ENCODE measurements around the gene PRMT2. TPM values are rescaled to one million over a fixed set of nuclear protein-coding genes. Genes with fewer than 3 reads are reported as not detected.
"Not testable (repeated sequence)": the region's sequence is repeated elsewhere in the genome, so short reads cannot be mapped to it uniquely, and the experiment has no call there.

PRMT2 gene
- total RNA-seq, 2 experiments from 2014 or later = 60.9 to 74.1 TPM

- intact Hi-C loops (cut with DNase I, micrococcal nuclease); H3K9me3 Mint-ChIP-seq (ENCODE audit: low read depth); H3K36me3 Mint-ChIP-seq (ENCODE audit: low read depth); H3K4me3 Mint-ChIP-seq; H3K27me3 Mint-ChIP-seq; ATAC-seq; H3K27ac Mint-ChIP-seq; DNase-seq; POLR2A ChIA-PET: not testable (repeated sequence)
- CTCF ChIA-PET = interaction anchor here (1.2 kb wide), 1 partner anchor 13 kb away, joined by 3 read pairs; no protein-coding TSS in a partner anchor
- peaks cover 51% of the 10 kb centered on the region for H3K4me1 Mint-ChIP-seq
Measured at GRCh38 chr21:46630915-46631314, 4.6 kb upstream of the PRMT2 start.

- DNase-seq (peak; percentile 40), ATAC-seq (no peak)
- H3K4me3 Mint-ChIP-seq = peak overlapping the region; percentile 56
- ChIA-PET CTCF (interaction anchor here (0.6 to 2.4 kb wide), 4 partner anchors 12 to 106 kb away, joined by 3 to 10 read pairs (median 6); no protein-coding TSS in a partner anchor), POLR2A (interaction anchor here (1.2 kb wide), 1 partner anchor 74 kb away, joined by 7 read pairs; no protein-coding TSS in a partner anchor)
- H3K4me1 Mint-ChIP-seq = peaks cover 52% of the 10 kb centered on the region
- H3K9me3 Mint-ChIP-seq (ENCODE audit: low read depth) = no peaks in the 10 kb centered on the region
- peak overlapping the region; percentile 90 for H3K27ac Mint-ChIP-seq
- intact Hi-C loops (cut with DNase I, micrococcal nuclease) = no loop called here
- peaks cover 13% of the 10 kb centered on the region for H3K36me3 Mint-ChIP-seq (ENCODE audit: low read depth)
- H3K27me3 Mint-ChIP-seq = no peaks in the 10 kb centered on the region
Measured at GRCh38 chr21:46633566-46633965, 1.9 kb upstream of the PRMT2 start.

GRCh38 chr21:46634427-46634826 is 1.0 kb upstream of the PRMT2 start:
- H3K27ac Mint-ChIP-seq = peak overlapping the region; percentile 90
- peaks cover 16% of the 10 kb centered on the region for H3K36me3 Mint-ChIP-seq (ENCODE audit: low read depth)
- ATAC-seq (no peak), DNase-seq (peak; percentile 60)
- intact Hi-C loops (cut with DNase I, micrococcal nuclease) = no loop called here
- H3K4me1 Mint-ChIP-seq = peaks cover 59% of the 10 kb centered on the region
- CTCF ChIA-PET = interaction anchor here (0.8 to 2.1 kb wide), 4 partner anchors 13 to 1375 kb away, joined by 3 to 10 read pairs (median 3); no protein-coding TSS in a partner anchor
- H3K27me3 Mint-ChIP-seq = no peaks in the 10 kb centered on the region
- no peaks in the 10 kb centered on the region for H3K9me3 Mint-ChIP-seq (ENCODE audit: low read depth)
- H3K4me3 Mint-ChIP-seq = peak overlapping the region; percentile 95
- POLR2A ChIA-PET = interaction anchor here (1.2 kb wide), 1 partner anchor 75 kb away, joined by 7 read pairs; no protein-coding TSS in a partner anchor

- Mint-ChIP-seq H3K4me3 (peak overlapping the region; percentile 95), H3K27me3 (no peaks in the 10 kb centered on the region), H3K4me1 (peaks cover 64% of the 10 kb centered on the region), H3K9me3 (ENCODE audit: low read depth) (no peaks in the 10 kb centered on the region), H3K36me3 (ENCODE audit: low read depth) (peaks cover 20% of the 10 kb centered on the region), H3K27ac (peak overlapping the region; percentile 90)
- CTCF ChIA-PET = interaction anchor here (0.8 to 1.1 kb wide), 4 partner anchors 13 to 1375 kb away, joined by 3 read pairs; no protein-coding TSS in a partner anchor
- ATAC-seq = peak; percentile 37
- DNase-seq = no peak
- intact Hi-C loops (cut with DNase I, micrococcal nuclease) = loop anchor here in 1 of 2 experiments (1.0 kb wide), 6 partner anchors 13 to 407 kb away; partner anchors contain the start of genes DIP2A, LSS, PCNT and YBEY
- POLR2A ChIA-PET = interaction anchor here (1.2 kb wide), 1 partner anchor 75 kb away, joined by 7 read pairs; no protein-coding TSS in a partner anchor
Measured at GRCh38 chr21:46634966-46635323, 529 bp upstream of the PRMT2 start.

- Mint-ChIP-seq H3K9me3 (ENCODE audit: low read depth) (no peaks in the 10 kb centered on the region), H3K4me1 (peaks cover 74% of the 10 kb centered on the region), H3K27ac (peak overlapping the region; percentile 90), H3K4me3 (peak overlapping the region; percentile 95), H3K36me3 (ENCODE audit: low read depth) (peaks cover 29% of the 10 kb centered on the region), H3K27me3 (no peaks in the 10 kb centered on the region)
- intact Hi-C loops (cut with DNase I, micrococcal nuclease) = no loop called here
- DNase-seq = no peak
- ChIA-PET CTCF (interaction anchor here (0.6 kb wide), 1 partner anchor 13 kb away, joined by 3 read pairs; no protein-coding TSS in a partner anchor), POLR2A (no interaction called here)
- no peak for ATAC-seq
Measured at GRCh38 chr21:46636181-46636512, 673 bp downstream of the PRMT2 start.

GRCh38 chr21:46636550-46637285 is 1.2 kb downstream of the PRMT2 start:
- ChIA-PET CTCF (interaction anchor here (0.6 to 2.3 kb wide), 2 partner anchors 13 to 15 kb away, joined by 3 to 7 read pairs; no protein-coding TSS in a partner anchor), POLR2A (interaction anchor here (0.6 kb wide), 1 partner anchor 10 kb away, joined by 3 read pairs; no protein-coding TSS in a partner anchor)
- intact Hi-C loops (cut with DNase I, micrococcal nuclease) = no loop called here
- H3K4me3 Mint-ChIP-seq = peak overlapping the region; percentile 95
- DNase-seq (no peak), ATAC-seq (no peak)
- no peaks in the 10 kb centered on the region for H3K27me3 Mint-ChIP-seq
- peaks cover 32% of the 10 kb centered on the region for H3K36me3 Mint-ChIP-seq (ENCODE audit: low read depth)
- H3K9me3 Mint-ChIP-seq (ENCODE audit: low read depth) = no peaks in the 10 kb centered on the region
- H3K4me1 Mint-ChIP-seq = peaks cover 77% of the 10 kb centered on the region
- H3K27ac Mint-ChIP-seq = peak overlapping the region; percentile 90

- no peaks in the 10 kb centered on the region for H3K27me3 Mint-ChIP-seq
- CTCF ChIA-PET = interaction anchor here (1.5 to 2.3 kb wide), 2 partner anchors 11 to 17 kb away, joined by 4 to 7 read pairs; no protein-coding TSS in a partner anchor
- peak overlapping the region; percentile 64 for H3K4me3 Mint-ChIP-seq
- H3K4me1 Mint-ChIP-seq = peaks cover 71% of the 10 kb centered on the region
- peak; percentile 47 for ATAC-seq
- POLR2A ChIA-PET = no interaction called here
- peaks cover 35% of the 10 kb centered on the region for H3K36me3 Mint-ChIP-seq (ENCODE audit: low read depth)
- intact Hi-C loops (cut with DNase I, micrococcal nuclease) = no loop called here
- peak overlapping the region; percentile 86 for H3K27ac Mint-ChIP-seq
- DNase-seq = no peak
- H3K9me3 Mint-ChIP-seq (ENCODE audit: low read depth) = no peaks in the 10 kb centered on the region
Measured at GRCh38 chr21:46637952-46638746, 2.7 kb downstream of the PRMT2 start.

- Mint-ChIP-seq H3K9me3 (ENCODE audit: low read depth) (no peaks in the 10 kb centered on the region), H3K36me3 (ENCODE audit: low read depth) (peaks cover 46% of the 10 kb centered on the region), H3K27ac (peak overlapping the region; percentile 56), H3K4me1 (peaks cover 56% of the 10 kb centered on the region), H3K4me3 (peak overlapping the region; percentile 54), H3K27me3 (no peaks in the 10 kb centered on the region)
- CTCF ChIA-PET = interaction anchor here (0.6 to 1.5 kb wide), 5 partner anchors 13 to 314 kb away, joined by 4 to 7 read pairs (median 4); a partner anchor contains a TSS
- ATAC-seq (no peak), DNase-seq (no peak)
- intact Hi-C loops (cut with DNase I, micrococcal nuclease) = no loop called here
- POLR2A ChIA-PET = no interaction called here
Measured at GRCh38 chr21:46639489-46640386, 4.3 kb downstream of the PRMT2 start.

GRCh38 chr21:46641656-46642055 is 6.2 kb downstream of the PRMT2 start:
- H3K4me1 Mint-ChIP-seq = peaks cover 58% of the 10 kb centered on the region
- no peak for DNase-seq
- peaks cover 58% of the 10 kb centered on the region for H3K36me3 Mint-ChIP-seq (ENCODE audit: low read depth)
- POLR2A ChIA-PET = no interaction called here
- H3K4me3 Mint-ChIP-seq = no peak overlapping the region
- H3K9me3 Mint-ChIP-seq (ENCODE audit: low read depth) = no peaks in the 10 kb centered on the region
- peak overlapping the region; percentile 37 for H3K27ac Mint-ChIP-seq
- no peaks in the 10 kb centered on the region for H3K27me3 Mint-ChIP-seq
- CTCF ChIA-PET = no interaction called here
- ATAC-seq = no peak
- intact Hi-C loops (cut with DNase I, micrococcal nuclease) = no loop called here

- POLR2A ChIA-PET = interaction anchor here (0.6 kb wide), 1 partner anchor 160 kb away, joined by 6 read pairs; no protein-coding TSS in a partner anchor
- Mint-ChIP-seq H3K4me1 (peaks cover 49% of the 10 kb centered on the region), H3K9me3 (ENCODE audit: low read depth) (no peaks in the 10 kb centered on the region), H3K4me3 (no peak overlapping the region), H3K27me3 (no peaks in the 10 kb centered on the region), H3K27ac (no peak overlapping the region), H3K36me3 (ENCODE audit: low read depth) (peaks cover 67% of the 10 kb centered on the region)
- intact Hi-C loops (cut with DNase I, micrococcal nuclease) = no loop called here
- CTCF ChIA-PET = interaction anchor here (0.7 to 2.1 kb wide), 3 partner anchors 10 to 92 kb away, joined by 3 to 10 read pairs (median 3); no protein-coding TSS in a partner anchor
- DNase-seq (no peak), ATAC-seq (no peak)
Measured at GRCh38 chr21:46643379-46644177, 8.1 kb downstream of the PRMT2 start.
